ENCODE measurements around the gene DACH1. TPM values are rescaled to one million over a fixed set of nuclear protein-coding genes. Genes with fewer than 3 reads are reported as not detected.

DACH1 gene
- total and polyA plus RNA-seq, 2 of the 8 experiments (the other 6 are each of a cell fraction or from before 2014, with no cell fraction given), result 0.12 to 0.67 TPM

GRCh38 chr13:71515744-71516038, 351.3 kb downstream of the DACH1 start:
- no peak overlapping the region for H2AK5ac ChIP-seq (ENCODE audit: low read depth, low read length)
- no peak overlapping the region for H2BK15ac ChIP-seq (ENCODE audit: low read length)
- H3K4me1 ChIP-seq (replicated peaks in 1 of 4; ENCODE audit: control insufficient read depth in 3 of 4, insufficient read depth in 4 of 4, low read length in 3 of 4), result no peaks in the 10 kb centered on the region
- no peak overlapping the region for H3K27ac ChIP-seq (ENCODE audit: low read depth, low read length)
- H3K27me3 ChIP-seq (replicated peaks in 1 of 4; ENCODE audit: control insufficient read depth in 3 of 4, extremely low read depth in 1 of 4, insufficient read depth in 3 of 4, low read length in 3 of 4), result peaks cover 0 to 1% (median 0%) of the 10 kb centered on the region in 4 experiments; a peak in 1 of 7 replicates
- no peak overlapping the region for H4K8ac ChIP-seq (ENCODE audit: extremely low read depth, insufficient read depth, low read length)
- no peak overlapping the region for H2BK5ac ChIP-seq (ENCODE audit: low read depth, low read length)
- H3K4ac ChIP-seq (replicated peaks; ENCODE audit: insufficient read length, low read depth, low read length), result no peak overlapping the region
- H4K91ac ChIP-seq (replicated peaks; ENCODE audit: insufficient read length, low read length), result no peak overlapping the region
- H2BK120ac ChIP-seq (replicated peaks; ENCODE audit: low read depth, low read length), result no peak overlapping the region
- H3K4me3 ChIP-seq (ENCODE audit: extremely low read depth in 1 of 4, insufficient read depth in 2 of 4, low read depth in 3 of 4, low read length in 4 of 4), result no peak overlapping the region
- no peak overlapping the region for H2BK20ac ChIP-seq (ENCODE audit: low read length)
- WGBS, 2 experiments (ENCODE audit: extremely low coverage in 1 of 2, insufficient coverage in 1 of 2, insufficient read length in 1 of 2, insufficient replicate concordance in 2 of 2, low coverage in 1 of 2, low lambda C conversion rate in 2 of 2, missing lambda C conversion rate in 1 of 2), result 64% methylated on average over 4 of the region's 4 CpGs; no CpG with 5 or more reads in 1 of the 2 experiments
- H3K56ac ChIP-seq (replicated peaks; ENCODE audit: insufficient read length, low read depth, low read length), result no peak overlapping the region
- H3K9me3 ChIP-seq (ENCODE audit: insufficient read depth in 2 of 2, low read depth in 1 of 2, low read length in 1 of 2), result no peaks in the 10 kb centered on the region
- TF ChIP-seq BCL11A (IDR thresholded peaks at IDR 0.05; ENCODE audit: low read depth in 2 of 2, low read length in 2 of 2) (no peak), HDAC2 (IDR thresholded peaks at IDR 0.05; ENCODE audit: borderline replicate concordance in 1 of 2, low read depth in 2 of 2, low read length in 2 of 2) (no peak)
- FAIRE-seq, result no peak
- ChIA-PET CTCF (ENCODE audit: partially characterized antibody) (interaction anchor here (1.1 kb wide), 1 partner anchor 81 kb away, joined by 3 read pairs; no protein-coding TSS in a partner anchor), POLR2A (ENCODE audit: partially characterized antibody) (no interaction called here)
- no peak overlapping the region for H3K9ac ChIP-seq (replicated peaks in 1 of 4; ENCODE audit: extremely low read depth in 1 of 4, low read depth in 3 of 4, low read length in 3 of 4)
- H3K4me2 ChIP-seq (ENCODE audit: insufficient read depth in 1 of 2, low read depth in 2 of 2, low read length in 2 of 2), result no peak overlapping the region
- H2AFZ ChIP-seq (ENCODE audit: low read length), result no peak overlapping the region
- no peaks in the 10 kb centered on the region for H3K79me2 ChIP-seq (ENCODE audit: control insufficient read depth in 1 of 2, insufficient read depth in 2 of 2, low read length in 2 of 2)
- no peaks in the 10 kb centered on the region for H3K23me2 ChIP-seq (ENCODE audit: low read depth, low read length)
- no peak overlapping the region for H3K14ac ChIP-seq (ENCODE audit: insufficient read length)
- no peak overlapping the region for H4K5ac ChIP-seq (ENCODE audit: insufficient read length, low read depth, low read length)
- no peak overlapping the region for H3K18ac ChIP-seq (ENCODE audit: extremely low read depth, low read length)
- no peak overlapping the region for H3K23ac ChIP-seq (ENCODE audit: insufficient read length)
- DNase-seq (ENCODE audit: low read depth in 1 of 2, low spot score in 2 of 2), result no peak
- no peaks in the 10 kb centered on the region for H3K79me1 ChIP-seq (ENCODE audit: low read depth, low read length)
- no peaks in the 10 kb centered on the region for H4K20me1 ChIP-seq (replicated peaks in 1 of 2; ENCODE audit: control insufficient read depth in 1 of 2, insufficient read depth in 2 of 2, low read length in 2 of 2)
- H2BK12ac ChIP-seq (ENCODE audit: low read depth, low read length), result no peak overlapping the region
- H3K36me3 ChIP-seq (ENCODE audit: control insufficient read depth in 2 of 4, insufficient read depth in 4 of 4, low read length in 3 of 4), result no peaks in the 10 kb centered on the region

Measured in H1 (cell line).